Astrocyte (in vitro differentiated cells and primary cell): ENCODE measurements around the gene MVD. TPM values are rescaled to one million over a fixed set of nuclear protein-coding genes. Genes with fewer than 3 reads are reported as not detected.

ENCODE experiments used
- DNase-seq: peaks from one replicate; pipeline ENCODE4 v3.0.0-alpha.2; 2010; ENCODE audit warnings: low read depth
- FAIRE-seq: peaks from 2 replicates; lab custom pipeline; 2011; peaks lifted over from hg19 to GRCh38; lab: Jason Lieb, UNC
- H2AFZ ChIP-seq: 2 replicates; pipeline ENCODE4 v1.6.0; 2012; ENCODE audit warnings: low read depth, low read length, inconsistent platforms
- H3K27ac ChIP-seq: 2 replicates; pipeline ENCODE4 v1.5.1; 2011; ENCODE audit warnings: low read depth, low read length, inconsistent platforms
- H3K27me3 ChIP-seq: 2 replicates; pipeline ENCODE4 v1.6.0; 2011; ENCODE audit warnings: low read length, inconsistent platforms; ENCODE audit not compliant: insufficient read depth
- H3K36me3 ChIP-seq: 2 replicates; pipeline ENCODE4 v1.5.1; 2011; ENCODE audit warnings: low read length, inconsistent platforms; ENCODE audit not compliant: insufficient read depth
- H3K4me1 ChIP-seq: 2 replicates; pipeline ENCODE4 v1.5.1; 2011; ENCODE audit warnings: low read length, inconsistent platforms; ENCODE audit not compliant: insufficient read depth
- H3K4me2 ChIP-seq: 2 replicates; pipeline ENCODE4 v1.6.0; 2012; ENCODE audit warnings: low read length, inconsistent platforms
- H3K4me3 ChIP-seq: 2 replicates; pipeline ENCODE4 v1.5.1; 2011; ENCODE audit warnings: low read depth, mild to moderate bottlenecking, low read length, inconsistent platforms; ENCODE audit not compliant: insufficient read depth
- H3K79me2 ChIP-seq: 2 replicates; pipeline ENCODE4 v1.6.0; 2012; ENCODE audit warnings: mild to moderate bottlenecking, low read length, inconsistent platforms; ENCODE audit not compliant: insufficient read depth
- H3K9ac ChIP-seq: 2 replicates; pipeline ENCODE4 v1.6.0; 2012; ENCODE audit warnings: mild to moderate bottlenecking, low read length, inconsistent platforms
- H3K9me3 ChIP-seq: 2 replicates; pipeline ENCODE4 v1.5.1; 2012; ENCODE audit warnings: low read depth, mild to moderate bottlenecking, low read length, inconsistent platforms; ENCODE audit not compliant: insufficient read depth
- H4K20me1 ChIP-seq: 2 replicates; pipeline ENCODE4 v1.6.0; 2012; ENCODE audit warnings: low read length, inconsistent platforms; ENCODE audit not compliant: insufficient read depth
- H3K27ac Mint-ChIP-seq: one replicate; pipeline ENCODE4 v1.8.0; 2021; ENCODE audit warnings: mild to moderate bottlenecking, mixed read lengths; ENCODE audit not compliant: unreplicated experiment
- H3K27me3 Mint-ChIP-seq: one replicate; pipeline ENCODE4 v1.8.0; 2021; ENCODE audit warnings: low read depth, mixed read lengths; ENCODE audit not compliant: unreplicated experiment
- H3K36me3 Mint-ChIP-seq: one replicate; pipeline ENCODE4 v1.8.0; 2021; ENCODE audit warnings: low read depth, mixed read lengths; ENCODE audit not compliant: unreplicated experiment
- H3K4me1 Mint-ChIP-seq: one replicate; pipeline ENCODE4 v1.8.0; 2021; ENCODE audit warnings: low read depth, mixed read lengths; ENCODE audit not compliant: unreplicated experiment
- H3K4me3 Mint-ChIP-seq: one replicate; pipeline ENCODE4 v1.8.0; 2021; ENCODE audit warnings: mild to moderate bottlenecking, moderate library complexity, mixed read lengths; ENCODE audit not compliant: unreplicated experiment
- H3K9me3 Mint-ChIP-seq: one replicate; pipeline ENCODE4 v1.8.0; 2021; ENCODE audit warnings: mild to moderate bottlenecking, mixed read lengths; ENCODE audit not compliant: unreplicated experiment
- EZH2 ChIP-seq: IDR thresholded peaks from 2 replicates; pipeline ENCODE4 v1.6.1; 2012; ENCODE audit warnings: mild to moderate bottlenecking, low read length, inconsistent platforms; ENCODE audit not compliant: insufficient read depth
- total RNA-seq: library from RNA; stranded (reverse); gene quantifications from 2 replicates; pipeline ENCODE4 v1.2.1, GENCODE V29; 2021
- TF ChIP-seq, protein P1 (sequence below): IDR thresholded peaks from 2 replicates; pipeline ENCODE4 v1.5.1; 2011; ENCODE audit warnings: low read depth, mild to moderate bottlenecking, inconsistent platforms, low read length, moderate library complexity; ENCODE audit not compliant: insufficient read depth

MVD gene
- total RNA-seq, 1 donor from 2014 or later, result 63.9 TPM

DNA sequence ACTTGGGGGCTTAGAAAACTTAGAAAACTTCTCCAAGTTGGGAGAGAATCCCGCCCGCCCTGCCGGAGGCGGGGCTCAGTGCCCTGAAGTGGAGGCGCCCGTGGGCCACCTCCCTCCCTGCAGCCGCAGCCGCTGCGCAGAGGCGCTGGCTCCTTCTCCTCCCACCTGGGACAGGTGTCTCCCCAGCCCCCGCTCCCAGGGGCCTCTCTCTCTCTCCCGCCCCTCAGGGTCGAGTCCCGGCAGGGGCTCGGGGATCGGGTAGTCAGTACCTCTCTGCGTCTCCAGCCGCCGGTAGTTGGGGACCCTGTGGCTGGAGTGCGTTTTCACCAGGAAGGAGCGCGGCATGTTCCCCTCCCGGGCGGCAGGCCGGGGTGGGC is 23.2 kb upstream of the MVD start:
- H3K4me3 Mint-ChIP-seq, result peak overlapping the region; percentile 45
- Histone ChIP-seq H3K27ac (no peak overlapping the region), H3K36me3 (no peaks in the 10 kb centered on the region), H2AFZ (peak overlapping the region; percentile 41), H3K4me1 (peaks cover 10% of the 10 kb centered on the region), H4K20me1 (peaks cover 6% of the 10 kb centered on the region), H3K9ac (peak overlapping the region; percentile 46), H3K27me3 (peaks cover 8% of the 10 kb centered on the region), H3K4me2 (peak overlapping the region; percentile 84), H3K79me2 (no peaks in the 10 kb centered on the region), H3K4me3 (peak overlapping the region; percentile 17), H3K9me3 (no peaks in the 10 kb centered on the region)
- TF ChIP-seq, protein P1, sequence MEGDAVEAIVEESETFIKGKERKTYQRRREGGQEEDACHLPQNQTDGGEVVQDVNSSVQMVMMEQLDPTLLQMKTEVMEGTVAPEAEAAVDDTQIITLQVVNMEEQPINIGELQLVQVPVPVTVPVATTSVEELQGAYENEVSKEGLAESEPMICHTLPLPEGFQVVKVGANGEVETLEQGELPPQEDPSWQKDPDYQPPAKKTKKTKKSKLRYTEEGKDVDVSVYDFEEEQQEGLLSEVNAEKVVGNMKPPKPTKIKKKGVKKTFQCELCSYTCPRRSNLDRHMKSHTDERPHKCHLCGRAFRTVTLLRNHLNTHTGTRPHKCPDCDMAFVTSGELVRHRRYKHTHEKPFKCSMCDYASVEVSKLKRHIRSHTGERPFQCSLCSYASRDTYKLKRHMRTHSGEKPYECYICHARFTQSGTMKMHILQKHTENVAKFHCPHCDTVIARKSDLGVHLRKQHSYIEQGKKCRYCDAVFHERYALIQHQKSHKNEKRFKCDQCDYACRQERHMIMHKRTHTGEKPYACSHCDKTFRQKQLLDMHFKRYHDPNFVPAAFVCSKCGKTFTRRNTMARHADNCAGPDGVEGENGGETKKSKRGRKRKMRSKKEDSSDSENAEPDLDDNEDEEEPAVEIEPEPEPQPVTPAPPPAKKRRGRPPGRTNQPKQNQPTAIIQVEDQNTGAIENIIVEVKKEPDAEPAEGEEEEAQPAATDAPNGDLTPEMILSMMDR, result no peak
- TF ChIP-seq EZH2, result peak; percentile 63
- FAIRE-seq, result no peak
- DNase-seq, result no peak
- H3K27ac Mint-ChIP-seq, result no peak overlapping the region
- H3K4me1 Mint-ChIP-seq, result no peaks in the 10 kb centered on the region
- no peaks in the 10 kb centered on the region for H3K36me3 Mint-ChIP-seq
- no peaks in the 10 kb centered on the region for H3K9me3 Mint-ChIP-seq
- H3K27me3 Mint-ChIP-seq, result peaks cover 45% of the 10 kb centered on the region

DNA sequence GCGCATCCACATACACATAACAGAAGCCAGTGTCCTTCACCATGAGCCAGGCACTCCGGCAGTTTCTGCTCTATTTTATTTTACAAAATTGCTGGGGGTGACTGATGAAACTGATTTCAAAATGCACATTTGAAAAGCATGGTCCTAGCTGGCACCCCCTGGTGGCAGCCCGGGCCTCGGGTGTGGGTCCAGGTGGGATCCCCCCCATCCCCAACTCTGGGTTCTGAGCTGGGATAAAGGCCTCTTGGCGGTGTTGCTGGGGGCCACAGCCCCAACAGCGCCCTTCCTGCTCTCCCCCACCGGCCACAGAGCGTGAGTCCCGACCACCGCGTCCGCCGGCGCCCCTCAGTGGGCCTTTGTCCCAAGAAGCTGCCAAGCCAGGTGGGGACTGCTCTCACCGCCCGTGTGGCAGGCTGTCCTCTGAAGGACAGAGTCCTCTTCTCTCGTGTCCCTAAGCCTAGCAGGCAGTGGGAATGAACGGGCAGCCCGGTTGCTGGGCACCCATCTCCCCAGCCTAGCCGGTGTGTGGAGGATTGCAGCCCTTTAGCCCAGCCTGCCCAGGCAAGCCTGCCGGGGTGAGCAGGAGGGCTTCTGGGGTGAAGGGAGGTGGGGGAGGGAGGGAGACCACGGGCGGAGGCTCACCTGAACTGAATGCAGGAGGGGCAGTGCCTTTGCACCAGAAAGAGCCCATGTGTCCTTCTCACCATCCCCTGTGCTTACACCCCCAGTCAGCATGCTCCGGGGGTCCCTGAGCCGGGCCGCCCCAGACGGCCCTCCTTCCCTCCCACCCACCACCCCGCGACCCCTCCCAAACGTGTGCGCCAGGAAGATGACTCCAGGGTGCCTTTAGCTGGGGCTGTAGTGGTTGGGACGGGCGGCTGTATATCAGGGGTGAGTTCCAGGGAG is 22.5 kb upstream of the MVD start:
- Histone ChIP-seq H3K27me3 (peaks cover 8% of the 10 kb centered on the region), H3K9me3 (no peaks in the 10 kb centered on the region), H3K9ac (no peak overlapping the region), H3K4me1 (peaks cover 10% of the 10 kb centered on the region), H3K79me2 (no peaks in the 10 kb centered on the region), H3K27ac (no peak overlapping the region), H3K4me3 (no peak overlapping the region), H4K20me1 (peaks cover 6% of the 10 kb centered on the region), H3K4me2 (peak overlapping the region; percentile 84), H2AFZ (peak overlapping the region; percentile 41), H3K36me3 (no peaks in the 10 kb centered on the region)
- DNase-seq (no peak), FAIRE-seq (no peak)
- Mint-ChIP-seq H3K4me3 (no peak overlapping the region), H3K27me3 (peaks cover 39% of the 10 kb centered on the region), H3K27ac (no peak overlapping the region), H3K9me3 (no peaks in the 10 kb centered on the region), H3K4me1 (no peaks in the 10 kb centered on the region), H3K36me3 (no peaks in the 10 kb centered on the region)
- TF ChIP-seq, protein P1, result peak; percentile 52
- no peak for TF ChIP-seq EZH2
